Measurements from ENCODE around the gene RNF220. TPM values are rescaled to one million over a fixed set of nuclear protein-coding genes. Genes with fewer than 3 reads are reported as not detected.

RNF220 gene
- total RNA-seq, 1 donor from 2014 or later, result 52.5 TPM

GRCh38 chr1:44605914-44606615 lies 201.0 kb downstream of the RNF220 start:
- H3K4me3 ChIP-seq, result no peak overlapping the region
- no peaks in the 10 kb centered on the region for H3K36me3 ChIP-seq
- H3K9me3 ChIP-seq, result no peaks in the 10 kb centered on the region
- no peaks in the 10 kb centered on the region for H3K4me1 ChIP-seq
- no peak overlapping the region for H3K27ac ChIP-seq
- DNase-seq (ENCODE audit: extremely low spot score in 2 of 2), result no peak
- TF ChIP-seq POLR2A (IDR thresholded peaks at IDR 0.05) (no peak), CTCF (IDR thresholded peaks at IDR 0.05) (no peak), POLR2AphosphoS5 (IDR thresholded peaks at IDR 0.05; ENCODE audit: insufficient read depth in 1 of 2, low read depth in 1 of 2) (no peak)
- H3K27me3 ChIP-seq, result no peaks in the 10 kb centered on the region
- intact Hi-C loops (cut with DNase I), result no loop called here

GRCh38 chr1:44606701-44607281 lies 201.7 kb downstream of the RNF220 start:
- no peak for DNase-seq (ENCODE audit: extremely low spot score in 2 of 2)
- H3K4me3 ChIP-seq, result no peak overlapping the region
- H3K36me3 ChIP-seq, result no peaks in the 10 kb centered on the region
- no peak overlapping the region for H3K27ac ChIP-seq
- intact Hi-C loops (cut with DNase I), result no loop called here
- TF ChIP-seq CTCF (IDR thresholded peaks at IDR 0.05) (no peak), POLR2AphosphoS5 (IDR thresholded peaks at IDR 0.05; ENCODE audit: insufficient read depth in 1 of 2, low read depth in 1 of 2) (no peak), POLR2A (IDR thresholded peaks at IDR 0.05) (no peak)
- no peaks in the 10 kb centered on the region for H3K27me3 ChIP-seq
- no peaks in the 10 kb centered on the region for H3K4me1 ChIP-seq
- H3K9me3 ChIP-seq, result no peaks in the 10 kb centered on the region

GRCh38 chr1:44608141-44608540 lies 203.1 kb downstream of the RNF220 start:
- TF ChIP-seq POLR2AphosphoS5 (IDR thresholded peaks at IDR 0.05; ENCODE audit: insufficient read depth in 1 of 2, low read depth in 1 of 2) (no peak), POLR2A (IDR thresholded peaks at IDR 0.05) (no peak), CTCF (IDR thresholded peaks at IDR 0.05) (no peak)
- intact Hi-C loops (cut with DNase I), result no loop called here
- Histone ChIP-seq H3K9me3 (no peaks in the 10 kb centered on the region), H3K36me3 (no peaks in the 10 kb centered on the region), H3K4me1 (no peaks in the 10 kb centered on the region), H3K27me3 (no peaks in the 10 kb centered on the region), H3K27ac (no peak overlapping the region), H3K4me3 (no peak overlapping the region)
- DNase-seq (ENCODE audit: extremely low spot score in 2 of 2), result no peak

- H3K9me3 ChIP-seq, result no peaks in the 10 kb centered on the region
- H3K4me3 ChIP-seq, result no peak overlapping the region
- H3K27ac ChIP-seq, result no peak overlapping the region
- H3K36me3 ChIP-seq, result no peaks in the 10 kb centered on the region
- H3K27me3 ChIP-seq, result no peaks in the 10 kb centered on the region
- TF ChIP-seq CTCF (IDR thresholded peaks at IDR 0.05) (peak in 1 of 3 experiments; percentile 37), POLR2A (IDR thresholded peaks at IDR 0.05) (no peak), POLR2AphosphoS5 (IDR thresholded peaks at IDR 0.05; ENCODE audit: insufficient read depth in 1 of 2, low read depth in 1 of 2) (no peak)
- no peak for DNase-seq (ENCODE audit: extremely low spot score in 2 of 2)
- intact Hi-C loops (cut with DNase I), result no loop called here
- H3K4me1 ChIP-seq, result no peaks in the 10 kb centered on the region
Observed at GRCh38 chr1:44609412-44609767, 204.3 kb downstream of the RNF220 start.
